Activated naive CD8-positive, alpha-beta T cell treated with anti-CD3 and anti-CD28 coated beads, Interleukin-2, amount 50 U/mL, for 24 hours (primary cell): ENCODE measurements around the gene PPM1E.
A peak's percentile ranks its signal among the peaks of the same experiment; 100 is the strongest.
"Not testable (repeated sequence)": the region's sequence is repeated elsewhere in the genome, so short reads cannot be mapped to it uniquely, and the experiment has no call there.

Source experiments
- ATAC-seq: fragments of 150-1000 bp; cut with Tn5 transposase; one replicate; pipeline ENCODE4 v1.10.0; 2021
- DNase-seq: peaks from one replicate; pipeline ENCODE4 v3.0.0; 2021
- H3K27ac Mint-ChIP-seq: one replicate; pipeline ENCODE4 v1.8.0; 2021; ENCODE audit warnings: mild to moderate bottlenecking, mixed read lengths
- H3K27me3 Mint-ChIP-seq: one replicate; pipeline ENCODE4 v1.8.0; 2021; ENCODE audit warnings: mixed read lengths
- H3K36me3 Mint-ChIP-seq: one replicate; pipeline ENCODE4 v1.8.0; 2021; ENCODE audit warnings: low read depth, mixed read lengths
- H3K4me1 Mint-ChIP-seq: one replicate; pipeline ENCODE4 v1.8.0; 2021; ENCODE audit warnings: mixed read lengths
- H3K4me3 Mint-ChIP-seq: one replicate; pipeline ENCODE4 v1.8.0; 2021; ENCODE audit warnings: mild to moderate bottlenecking, moderate library complexity, mixed read lengths
- H3K9me3 Mint-ChIP-seq: one replicate; pipeline ENCODE4 v1.8.0; 2021; ENCODE audit warnings: mixed read lengths

PPM1E gene

DNA sequence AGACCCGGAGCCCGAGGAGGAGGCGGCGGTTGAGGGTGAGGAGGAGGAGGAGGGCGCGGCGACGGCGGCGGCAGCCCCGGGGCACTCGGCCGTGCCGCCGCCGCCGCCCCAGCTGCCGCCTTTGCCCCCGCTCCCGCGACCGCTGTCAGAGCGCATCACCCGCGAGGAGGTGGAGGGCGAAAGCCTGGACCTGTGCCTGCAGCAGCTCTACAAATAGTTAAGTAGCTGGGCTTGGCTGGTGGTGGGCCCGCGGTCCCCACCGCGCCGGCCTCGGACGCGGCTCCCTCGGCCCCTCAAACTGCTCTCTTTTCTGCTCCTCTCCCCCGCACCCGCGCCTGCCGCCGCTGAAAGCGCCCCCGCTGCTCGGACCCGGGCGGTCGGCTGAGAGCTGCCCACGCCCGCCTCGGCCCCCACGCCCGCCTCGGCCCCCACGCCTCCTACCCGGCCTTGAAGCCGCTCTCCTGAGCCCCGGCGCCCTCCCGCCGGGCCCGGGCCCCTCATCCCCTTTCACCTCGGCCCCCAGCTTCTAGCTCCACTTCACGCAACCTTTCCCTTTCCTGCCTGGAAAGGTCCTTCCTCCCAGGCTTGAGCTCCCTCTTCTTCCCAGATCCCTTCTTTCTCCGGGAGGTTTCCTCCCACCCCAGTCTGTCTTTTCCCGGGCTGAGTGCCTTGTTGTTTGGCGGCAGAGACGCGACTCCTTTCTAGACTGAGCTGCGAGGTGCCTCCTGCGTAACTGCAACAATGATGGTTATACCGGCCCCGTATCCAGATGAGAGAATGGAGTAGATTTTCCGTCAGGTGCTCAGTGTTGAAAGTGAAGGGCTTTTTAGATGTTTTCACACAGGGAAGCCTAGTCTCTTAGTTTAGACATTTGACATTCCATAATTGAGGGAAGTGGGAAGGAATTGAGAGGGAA lies 850 bp downstream of the PPM1E start:
- H3K4me1 Mint-ChIP-seq: peaks cover 11% of the 10 kb centered on the region
- ATAC-seq (peak; percentile 37), DNase-seq (peak; percentile 13)
- H3K36me3 Mint-ChIP-seq: no peaks in the 10 kb centered on the region
- no peaks in the 10 kb centered on the region for H3K9me3 Mint-ChIP-seq
- peak overlapping the region; percentile 10 for H3K27ac Mint-ChIP-seq
- H3K27me3 Mint-ChIP-seq: peaks cover 55% of the 10 kb centered on the region
- H3K4me3 Mint-ChIP-seq: peak overlapping the region; percentile 85

DNA sequence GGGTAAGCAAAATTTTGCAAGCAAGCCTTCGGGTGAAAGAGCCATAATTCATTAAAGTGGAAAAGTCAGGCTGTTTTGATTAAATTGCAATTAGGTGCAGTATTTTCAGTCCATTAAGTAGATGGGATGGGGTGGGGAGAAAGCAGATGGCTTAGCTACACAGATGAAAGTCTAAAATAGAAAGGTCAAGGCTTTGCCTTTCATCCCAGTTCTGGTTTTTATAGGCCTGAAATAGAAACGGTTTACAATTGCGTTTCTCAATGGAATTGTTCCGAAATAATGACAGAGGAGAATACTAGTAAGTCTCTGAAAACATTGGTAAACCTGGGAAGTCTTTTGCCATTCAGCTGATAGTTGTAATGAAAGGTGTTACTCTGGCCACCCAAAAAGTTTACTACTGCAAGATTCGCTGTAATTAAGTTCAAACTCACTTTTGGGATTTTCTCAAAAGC lies 1.5 kb downstream of the PPM1E start:
- Mint-ChIP-seq H3K9me3 (no peaks in the 10 kb centered on the region), H3K27ac (no peak overlapping the region), H3K27me3 (peaks cover 61% of the 10 kb centered on the region), H3K4me3 (peak overlapping the region; percentile 85), H3K4me1 (peaks cover 11% of the 10 kb centered on the region), H3K36me3 (no peaks in the 10 kb centered on the region)
- no peak for DNase-seq
- ATAC-seq: no peak

DNA sequence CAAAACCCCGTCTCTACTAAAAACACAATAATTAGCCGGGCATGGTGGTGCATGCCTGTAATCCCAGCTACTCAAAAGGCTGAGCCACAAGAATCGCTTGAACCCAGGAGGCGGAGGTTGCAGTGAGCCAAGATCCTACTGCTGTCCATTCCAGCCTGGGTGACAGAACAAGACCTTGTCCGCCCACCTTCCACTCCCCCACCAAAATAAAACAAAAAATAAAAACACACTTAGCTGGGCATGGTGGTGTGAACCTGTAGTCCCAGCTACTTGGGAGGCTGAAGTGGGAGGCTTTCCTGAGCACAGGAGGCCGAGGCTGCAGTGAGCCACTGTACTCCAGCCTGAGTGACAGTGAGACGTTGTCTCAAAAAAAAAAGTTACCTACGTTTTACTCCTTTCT lies 3.2 kb downstream of the PPM1E start:
- peaks cover 11% of the 10 kb centered on the region for H3K4me1 Mint-ChIP-seq
- H3K36me3 Mint-ChIP-seq: no peaks in the 10 kb centered on the region
- peaks cover 66% of the 10 kb centered on the region for H3K27me3 Mint-ChIP-seq
- DNase-seq (no peak), ATAC-seq (no peak)
- no peaks in the 10 kb centered on the region for H3K9me3 Mint-ChIP-seq
- no peak overlapping the region for H3K27ac Mint-ChIP-seq
- no peak overlapping the region for H3K4me3 Mint-ChIP-seq

DNA sequence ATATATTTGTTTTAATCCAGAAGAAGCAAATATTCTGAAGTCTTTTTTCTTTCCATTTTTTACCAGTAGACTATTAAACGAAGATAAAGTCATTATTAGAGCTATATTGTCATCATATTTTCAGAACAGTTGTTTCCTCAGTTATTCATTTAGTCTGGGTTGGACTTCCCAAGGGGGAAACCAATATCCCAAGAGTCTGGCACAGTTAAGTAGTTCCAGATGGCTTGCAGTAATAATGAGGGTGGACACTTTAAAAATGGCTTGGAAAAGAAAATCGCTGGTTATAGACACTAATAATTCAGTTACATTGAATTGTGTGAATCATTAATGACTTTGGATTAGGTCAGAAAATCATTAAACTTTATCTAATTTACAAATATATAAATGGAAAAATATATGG lies 3.9 kb downstream of the PPM1E start:
- no peak for DNase-seq
- Mint-ChIP-seq H3K36me3 (no peaks in the 10 kb centered on the region), H3K27ac (no peak overlapping the region), H3K4me3 (no peak overlapping the region), H3K9me3 (no peaks in the 10 kb centered on the region), H3K27me3 (peaks cover 65% of the 10 kb centered on the region), H3K4me1 (peaks cover 11% of the 10 kb centered on the region)
- no peak for ATAC-seq

DNA sequence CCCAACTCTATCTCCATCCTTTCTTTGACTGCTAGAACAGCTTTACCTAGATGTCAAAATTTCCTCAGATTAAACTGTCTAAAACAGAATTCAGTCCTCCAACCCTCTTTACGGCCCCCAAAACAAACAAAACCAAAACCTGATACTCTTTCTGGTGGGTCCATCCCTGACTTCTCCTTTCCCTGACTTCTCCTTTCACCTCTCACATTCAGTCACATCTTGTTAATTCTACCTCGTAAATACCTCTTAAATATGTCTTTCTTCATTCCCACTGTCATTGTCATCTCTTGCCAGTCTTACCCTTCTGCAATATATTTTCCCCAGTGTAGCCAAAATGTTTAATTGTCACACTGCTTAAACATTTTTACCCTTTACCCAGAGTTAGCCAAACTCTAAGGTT lies 4.6 kb downstream of the PPM1E start:
- no peak for DNase-seq
- H3K9me3 Mint-ChIP-seq: no peaks in the 10 kb centered on the region
- no peak overlapping the region for H3K4me3 Mint-ChIP-seq
- no peak overlapping the region for H3K27ac Mint-ChIP-seq
- peaks cover 58% of the 10 kb centered on the region for H3K27me3 Mint-ChIP-seq
- no peaks in the 10 kb centered on the region for H3K36me3 Mint-ChIP-seq
- ATAC-seq: no peak
- peaks cover 10% of the 10 kb centered on the region for H3K4me1 Mint-ChIP-seq

DNA sequence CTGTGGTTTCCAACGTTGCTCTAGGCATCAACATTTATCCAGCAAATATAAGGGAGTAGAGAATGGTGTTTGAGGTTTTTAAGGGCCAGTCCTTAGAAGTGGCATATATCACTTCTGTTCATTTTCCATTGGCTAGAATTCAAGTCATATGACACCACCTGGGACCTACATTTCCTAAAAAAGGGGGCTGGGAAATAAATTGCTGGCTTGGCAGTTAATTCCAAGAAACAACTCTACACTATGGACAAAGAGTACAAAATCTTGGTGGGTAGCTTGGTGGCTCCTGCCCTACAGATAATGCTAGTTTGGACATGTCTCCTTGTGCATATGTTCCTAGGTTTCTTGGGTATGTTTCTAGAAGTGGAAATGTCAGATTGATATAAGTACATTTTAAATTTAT lies 7.6 kb downstream of the PPM1E start:
- Mint-ChIP-seq H3K27me3 (peaks cover 36% of the 10 kb centered on the region), H3K4me3 (no peak overlapping the region)
- ATAC-seq: no peak

DNA sequence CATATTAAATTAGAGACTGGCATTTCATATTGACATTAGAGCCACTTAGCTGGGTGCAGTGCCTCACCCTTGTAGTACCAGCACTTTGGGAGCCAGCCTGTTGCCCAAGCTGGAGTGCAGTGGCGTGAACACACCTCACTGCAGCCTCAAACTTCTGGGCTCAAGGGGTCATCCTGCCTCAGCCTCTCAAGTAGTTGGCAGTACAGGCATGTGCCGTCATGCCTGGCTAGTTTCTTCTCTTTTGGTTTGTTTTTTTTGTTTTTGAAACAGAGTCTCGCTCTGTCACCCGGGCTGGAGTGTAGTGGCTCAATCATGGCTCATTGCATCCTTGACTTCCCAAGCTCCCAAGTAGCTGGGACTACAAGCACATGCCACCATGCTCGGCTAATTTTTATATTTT lies 8.7 kb downstream of the PPM1E start:
- Mint-ChIP-seq H3K27me3 (peaks cover 26% of the 10 kb centered on the region), H3K27ac (no peak overlapping the region), H3K4me1 (no peaks in the 10 kb centered on the region), H3K9me3 (no peaks in the 10 kb centered on the region), H3K36me3 (no peaks in the 10 kb centered on the region), H3K4me3 (no peak overlapping the region)
- no peak for ATAC-seq
- DNase-seq: no peak

More for the DNA sequence above, 7.6 kb downstream of the PPM1E start:
- Mint-ChIP-seq H3K9me3 (no peaks in the 10 kb centered on the region), H3K4me1 (no peaks in the 10 kb centered on the region), H3K27ac (no peak overlapping the region), H3K36me3 (no peaks in the 10 kb centered on the region)
- DNase-seq: no peak

DNA sequence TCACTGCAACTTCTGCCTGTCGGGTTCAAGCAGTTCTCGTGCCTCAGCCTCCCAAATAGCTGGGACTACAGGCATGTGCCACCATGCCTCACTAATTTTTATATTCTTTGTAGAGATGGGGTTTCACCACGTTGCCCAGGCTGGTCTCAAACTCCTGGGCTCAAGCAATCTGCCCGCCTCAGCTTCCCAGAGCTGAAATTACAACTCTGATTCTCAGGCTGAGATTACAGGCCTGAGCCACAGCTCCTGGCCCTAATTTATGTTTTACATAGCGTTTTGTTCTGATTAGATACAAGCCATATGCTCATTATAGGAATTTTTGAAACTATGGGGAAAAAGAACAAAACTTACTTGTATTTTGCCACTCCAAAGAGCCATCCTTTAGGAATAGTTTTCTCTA lies 22.8 kb downstream of the PPM1E start:
- H3K4me1 Mint-ChIP-seq, H3K36me3 Mint-ChIP-seq, ATAC-seq, H3K27ac Mint-ChIP-seq, H3K27me3 Mint-ChIP-seq, H3K4me3 Mint-ChIP-seq, DNase-seq, H3K9me3 Mint-ChIP-seq: not testable (repeated sequence)

DNA sequence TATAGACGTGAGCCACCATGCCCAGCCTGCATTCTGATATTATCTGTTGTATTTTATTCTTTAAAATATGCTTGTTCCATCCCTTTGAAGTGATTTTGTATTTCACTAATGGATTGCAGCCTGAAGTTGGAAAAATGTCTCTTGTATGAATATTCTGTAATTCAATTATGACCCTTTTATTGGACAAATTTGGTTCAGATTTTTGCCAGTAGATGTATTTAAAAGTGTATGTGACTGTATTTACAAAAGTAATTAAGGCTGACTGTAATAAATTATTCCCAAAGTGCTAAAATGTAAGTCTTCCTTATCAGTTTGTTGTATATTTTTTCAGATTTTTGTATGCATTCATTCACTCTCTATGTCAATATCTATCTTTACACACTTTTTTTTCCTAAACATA lies 23.8 kb downstream of the PPM1E start:
- Mint-ChIP-seq H3K36me3 (no peaks in the 10 kb centered on the region), H3K9me3 (no peaks in the 10 kb centered on the region), H3K4me1 (no peaks in the 10 kb centered on the region), H3K4me3 (no peak overlapping the region), H3K27me3 (peaks cover 2% of the 10 kb centered on the region), H3K27ac (no peak overlapping the region)
- DNase-seq (no peak), ATAC-seq (no peak)

DNA sequence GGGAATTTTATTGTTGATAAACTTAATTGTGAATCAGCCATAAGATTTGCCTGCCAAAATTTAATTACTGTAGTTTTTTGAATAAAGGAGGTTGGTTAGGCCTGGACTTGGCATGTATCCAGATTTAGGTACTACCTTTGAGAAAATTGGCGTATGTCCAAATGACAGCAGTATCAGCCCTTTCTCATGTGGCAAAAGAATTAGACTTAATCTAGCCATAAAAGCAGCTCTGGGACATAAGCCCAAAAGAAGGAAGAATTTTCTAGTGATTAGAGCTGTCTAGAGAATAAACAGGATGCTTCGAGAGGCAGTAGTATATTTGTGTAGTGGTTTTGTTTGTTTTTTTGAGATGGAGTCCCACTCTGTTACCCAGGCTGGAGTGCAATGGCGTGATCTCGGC lies 27.7 kb downstream of the PPM1E start:
- ATAC-seq (no peak), DNase-seq (no peak)
- H3K9me3 Mint-ChIP-seq: no peaks in the 10 kb centered on the region
- H3K27ac Mint-ChIP-seq: no peak overlapping the region
- H3K4me3 Mint-ChIP-seq: no peak overlapping the region
- H3K4me1 Mint-ChIP-seq: peaks cover 2% of the 10 kb centered on the region
- peaks cover 2% of the 10 kb centered on the region for H3K27me3 Mint-ChIP-seq
- no peaks in the 10 kb centered on the region for H3K36me3 Mint-ChIP-seq

DNA sequence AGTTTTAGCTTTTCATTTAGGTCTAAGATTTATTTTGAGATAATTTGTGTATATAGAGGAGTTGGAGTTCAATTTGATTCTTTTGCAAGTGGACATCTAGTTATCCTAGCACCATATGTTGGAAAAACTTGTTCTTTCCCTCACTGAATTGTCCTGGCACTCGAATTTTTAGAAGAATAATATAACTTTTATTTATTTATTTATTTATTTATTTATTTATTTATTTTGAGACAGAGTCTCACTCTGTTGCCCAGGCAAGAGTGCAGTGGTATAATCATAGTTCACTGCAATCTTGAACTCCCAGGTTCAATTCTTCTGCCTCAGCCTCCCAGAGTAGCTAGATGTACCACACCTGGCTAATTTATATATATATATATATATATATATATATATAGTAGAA lies 29.4 kb downstream of the PPM1E start:
- peaks cover 2% of the 10 kb centered on the region for H3K27me3 Mint-ChIP-seq
- H3K4me1 Mint-ChIP-seq: peaks cover 10% of the 10 kb centered on the region
- no peak overlapping the region for H3K27ac Mint-ChIP-seq
- no peaks in the 10 kb centered on the region for H3K36me3 Mint-ChIP-seq
- ATAC-seq (no peak), DNase-seq (no peak)
- H3K9me3 Mint-ChIP-seq: no peaks in the 10 kb centered on the region
- H3K4me3 Mint-ChIP-seq: no peak overlapping the region

DNA sequence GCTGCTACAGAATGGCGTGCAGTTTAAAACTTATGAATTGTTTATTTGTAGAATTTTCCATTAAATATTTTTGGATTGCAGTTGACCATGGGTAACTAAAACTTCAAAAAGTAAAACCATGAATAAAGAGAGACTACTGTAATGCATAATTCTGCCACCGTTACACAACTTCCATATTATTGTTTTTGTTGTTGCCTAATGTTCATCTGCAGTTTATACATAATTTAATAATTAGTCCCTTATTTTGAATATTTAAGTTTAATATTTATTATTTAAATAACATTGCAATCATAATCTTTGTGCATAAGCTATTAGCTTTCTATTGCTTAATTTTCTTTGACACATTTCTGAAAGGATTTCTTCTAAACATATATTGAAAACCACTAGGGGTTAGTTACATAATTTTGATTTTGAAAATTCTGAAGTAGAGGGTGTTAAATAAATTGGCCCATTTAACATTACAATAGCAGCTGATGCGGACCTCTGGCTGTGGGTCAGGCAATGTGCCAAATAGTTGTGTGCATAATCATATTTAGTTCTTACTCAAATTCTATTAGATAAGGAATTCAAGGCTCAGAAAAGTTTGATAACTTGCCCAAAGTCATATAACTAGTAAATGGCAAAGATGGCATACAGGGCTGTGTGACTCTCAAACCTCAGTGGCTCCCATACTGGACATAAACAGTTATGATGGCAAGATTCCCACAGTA lies 31.1 kb downstream of the PPM1E start:
- Mint-ChIP-seq H3K4me3 (no peak overlapping the region), H3K27me3 (peaks cover 2% of the 10 kb centered on the region), H3K36me3 (no peaks in the 10 kb centered on the region), H3K9me3 (no peaks in the 10 kb centered on the region), H3K27ac (no peak overlapping the region), H3K4me1 (peaks cover 10% of the 10 kb centered on the region)
- ATAC-seq: no peak
- DNase-seq: no peak

DNA sequence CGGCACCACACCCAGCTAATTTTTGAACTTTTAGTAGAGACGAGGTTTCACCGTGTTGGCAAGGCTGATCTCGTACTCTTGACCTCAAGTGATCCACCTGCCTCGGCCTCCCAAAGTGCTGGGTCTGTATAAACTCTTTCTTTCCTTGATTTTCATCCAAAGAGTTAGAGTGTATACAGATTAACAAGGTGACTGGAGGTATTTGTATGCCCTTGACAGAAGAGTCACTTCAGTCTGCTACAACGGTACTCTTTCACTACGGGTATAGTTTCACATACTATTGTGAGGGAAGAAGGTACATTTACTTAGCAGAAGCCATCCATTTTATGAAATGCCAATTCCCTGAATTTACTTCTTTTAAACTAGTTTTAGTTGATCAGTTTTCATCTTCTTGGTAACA lies 32.5 kb downstream of the PPM1E start:
- ATAC-seq (no peak), DNase-seq (no peak)
- H3K27me3 Mint-ChIP-seq: peaks cover 2% of the 10 kb centered on the region
- H3K36me3 Mint-ChIP-seq: no peaks in the 10 kb centered on the region
- H3K27ac Mint-ChIP-seq: no peak overlapping the region
- H3K4me1 Mint-ChIP-seq: peaks cover 10% of the 10 kb centered on the region
- no peak overlapping the region for H3K4me3 Mint-ChIP-seq
- H3K9me3 Mint-ChIP-seq: no peaks in the 10 kb centered on the region

DNA sequence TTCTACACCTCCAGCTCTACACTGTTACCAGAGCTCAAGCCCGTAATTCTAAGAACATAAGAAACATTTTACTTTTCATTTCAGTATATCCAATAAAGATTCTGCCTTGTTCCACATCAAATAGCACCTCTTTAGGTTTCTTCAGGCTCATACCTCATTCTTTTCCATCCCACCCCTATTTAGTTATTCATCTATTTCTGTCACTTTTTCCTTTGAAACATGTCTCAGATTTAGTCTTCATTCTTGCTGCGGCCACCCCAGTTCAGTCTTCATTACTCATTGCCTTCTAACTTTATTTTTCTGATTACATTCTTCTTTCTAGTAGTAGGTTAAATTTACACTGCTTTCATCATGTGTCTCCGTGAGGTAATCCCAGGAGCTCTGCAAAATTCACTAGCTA lies 33.5 kb downstream of the PPM1E start:
- peaks cover 10% of the 10 kb centered on the region for H3K4me1 Mint-ChIP-seq
- DNase-seq: no peak
- H3K4me3 Mint-ChIP-seq: no peak overlapping the region
- no peaks in the 10 kb centered on the region for H3K36me3 Mint-ChIP-seq
- H3K27ac Mint-ChIP-seq: peak overlapping the region; percentile 2
- peak; percentile 77 for ATAC-seq
- H3K27me3 Mint-ChIP-seq: peaks cover 2% of the 10 kb centered on the region
- H3K9me3 Mint-ChIP-seq: no peaks in the 10 kb centered on the region

DNA sequence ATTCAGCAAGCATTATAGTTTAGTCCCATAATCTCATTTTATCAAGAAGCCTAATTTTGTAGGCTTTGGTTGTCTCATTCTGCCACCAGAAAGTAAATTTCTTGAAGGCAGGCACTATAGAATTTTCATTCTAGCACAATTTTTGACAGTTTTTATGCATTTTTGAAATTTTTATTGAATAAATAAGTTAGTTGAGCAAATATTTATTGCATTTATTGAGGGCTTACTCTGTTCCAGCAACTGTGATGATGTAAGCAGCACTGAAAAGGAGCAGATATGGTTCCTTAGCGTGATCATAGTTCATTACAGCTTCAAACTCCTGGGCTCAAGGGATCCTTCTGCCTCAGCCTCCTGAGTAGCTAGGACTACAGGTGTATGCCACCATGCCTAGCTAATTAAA lies 34.2 kb downstream of the PPM1E start:
- H3K27ac Mint-ChIP-seq: no peak overlapping the region
- no peak for ATAC-seq
- peaks cover 4% of the 10 kb centered on the region for H3K9me3 Mint-ChIP-seq
- H3K4me3 Mint-ChIP-seq: no peak overlapping the region
- no peak for DNase-seq
- peaks cover 2% of the 10 kb centered on the region for H3K36me3 Mint-ChIP-seq
- H3K27me3 Mint-ChIP-seq: peaks cover 2% of the 10 kb centered on the region
- peaks cover 10% of the 10 kb centered on the region for H3K4me1 Mint-ChIP-seq
